Pancreas (tissue), 10 donors: ENCODE data around the gene KCNB1. TPM values are rescaled to one million over a fixed set of nuclear protein-coding genes. Genes with fewer than 3 reads are reported as not detected.
A peak's percentile ranks its signal among the peaks of the same experiment; 100 is the strongest.

ENCODE experiments used
- ATAC-seq, 4 donors: fragments of 200-7000 bp; cut with Tn5 transposase; one replicate each; pipeline versions ENCODE4 v1.8.0 to v1.9.1; 2020; ENCODE audit warnings: mild to moderate bottlenecking in 4 of 4, moderate library complexity in 4 of 4
- DNase-seq, 6 donors: peaks; one replicate each; pipeline ENCODE4 v3.0.0-alpha.2; 2020
- FAIRE-seq: peaks from 2 replicates; lab custom pipeline; 2012; peaks lifted over from hg19 to GRCh38; lab: Jason Lieb, UNC
- H3K27ac ChIP-seq, 4 donors: fragments of 200-600 bp; sonication (generic); 1 replicate in 3 of 4; 2 replicates in 1 of 4; pipeline versions ENCODE4 v1.5.0 to v1.8.0; 2020
- H3K27me3 ChIP-seq, 4 donors: fragments of 200-600 bp; one replicate each; pipeline ENCODE4 v1.8.0; 2021
- H3K36me3 ChIP-seq, 3 donors: fragments of 200-600 bp; sonication (generic) in 1 of 3; one replicate each; pipeline versions ENCODE4 v1.5.0 to v1.8.0; 2020 to 2021
- H3K4me1 ChIP-seq, 3 donors: fragments of 200-600 bp; one replicate each; pipeline ENCODE4 v1.8.0; 2021
- H3K4me3 ChIP-seq, 4 donors: fragments of 200-600 bp; sonication (generic) in 2 of 4; one replicate each; pipeline versions ENCODE4 v1.5.0 to v1.8.0; 2020 to 2021
- H3K9me3 ChIP-seq, 4 donors: fragments of 200-600 bp; one replicate each; pipeline ENCODE4 v1.8.0; 2021
- CTCF ChIP-seq, 4 donors: fragments of 200-600 bp; sonication (generic) in 3 of 4; IDR thresholded peaks; one replicate each; pipeline versions ENCODE4 v1.5.0 to v1.8.0; 2021; ENCODE audit warnings: antibody characterized with exemption in 4 of 4
- WGBS, 2 donors: extraction: QIAGEN DNeasy Blood & Tissue Kit; methylation state at CpG; one replicate each; pipeline ENCODE4 v1.1.7; 2013; 5-methylcytosine and 5-hydroxymethylcytosine counted together
- intact Hi-C, 3 donors: fragments of 100-400 bp; cut with DNase I; formaldehyde crosslinking; loops; one replicate each; pipeline versions ENCODE4 v1.11.1 to v1.14.2; 2022
- polyA plus RNA-seq, 2 donors: library from polyadenylated mRNA; stranded (reverse); fragments of 200-250 nt; gene quantifications; one replicate each; pipeline ENCODE4 v1.2.3, GENCODE V29; 2013
- total RNA-seq, 6 donors: library from RNA; stranded (reverse); fragmentation: NEBNext Ultra II Directional in 4 of 6; extraction: Animal tissue kit (Norgen Biotek cat#: 25700) in 4 of 6; gene quantifications; one replicate each; pipeline versions ENCODE4 v1.2.1 to v1.2.4, GENCODE V29; 2021 to 2023
- donor health status: healthy with polysubstance abuse.
- donor health status: DM: no; HTN: no; CAD: no; lungs with moderate emphysema.
- donor health status: DM: no; HTN: no; CAD: no.
- donor health status: control.
- donor health status: control.
- donor health status: Bipolar disorder and iron deficiency.
- donor health status: DM: yes; HTN: yes; CAD: no.
- donor health status: DM: no; HTN: no; CAD: no.
- donor health status: DM: no; HTN: no; CAD: no.
- donor health status: DM: yes; HTN: yes; CAD: no.

Gene KCNB1
- total and polyA plus RNA-seq, 8 donors: 0.28 to 2.5 (median 0.31) TPM

- no peak for FAIRE-seq
- no peaks in the 10 kb centered on the region for H3K27me3 ChIP-seq
- no peaks in the 10 kb centered on the region for H3K4me1 ChIP-seq
- no peaks in the 10 kb centered on the region for H3K36me3 ChIP-seq
- intact Hi-C loops: no loop called here
- H3K27ac ChIP-seq: no peak overlapping the region
- no peaks in the 10 kb centered on the region for H3K9me3 ChIP-seq
- DNase-seq: no peak
- no peak overlapping the region for H3K4me3 ChIP-seq
- 59 to 66% methylated on average over 6 of the region's 6 CpGs for WGBS, 2 donors
- no peak for ATAC-seq
- no peak for TF ChIP-seq CTCF (IDR thresholded peaks at IDR 0.05)
These were observed 122.1 kb downstream of the KCNB1 start for GRCh38 chr20:49360242-49360968.

DNA sequence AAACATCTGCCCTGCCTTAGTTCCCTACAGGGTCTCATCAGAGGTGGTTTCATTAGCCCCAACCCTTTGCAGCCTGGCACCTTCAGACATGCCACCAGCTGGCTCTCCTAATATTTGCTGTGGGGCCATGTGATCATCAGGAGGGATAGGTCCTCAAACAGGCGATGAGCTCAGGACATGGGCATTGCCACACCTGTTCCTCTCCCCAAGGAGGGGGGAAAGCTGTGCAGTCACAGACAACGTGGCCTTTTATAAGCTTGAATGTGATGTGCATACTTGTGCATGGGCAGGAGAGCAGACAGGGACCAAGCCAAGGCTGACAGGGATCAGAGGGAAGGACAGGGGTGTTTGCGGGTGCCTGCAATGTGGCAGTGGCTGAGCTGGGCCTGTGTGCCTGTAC lies 125.8 kb downstream of the KCNB1 start:
- intact Hi-C loops: no loop called here
- Histone ChIP-seq H3K27me3 (no peaks in the 10 kb centered on the region), H3K36me3 (no peaks in the 10 kb centered on the region), H3K27ac (no peak overlapping the region), H3K4me3 (no peak overlapping the region), H3K4me1 (no peaks in the 10 kb centered on the region), H3K9me3 (no peaks in the 10 kb centered on the region)
- DNase-seq (no peak), FAIRE-seq (no peak), ATAC-seq (peak in 3 of 4 donors; percentile 65 to 71 (median 67))
- TF ChIP-seq CTCF (IDR thresholded peaks at IDR 0.05): no peak
- WGBS, 2 donors: 39 to 45% methylated on average over 3 of the region's 3 CpGs

GRCh38 chr20:49354673-49355072 lies 127.8 kb downstream of the KCNB1 start:
- no peak for DNase-seq
- no peak for ATAC-seq
- Histone ChIP-seq H3K4me3 (no peak overlapping the region), H3K36me3 (no peaks in the 10 kb centered on the region), H3K9me3 (no peaks in the 10 kb centered on the region), H3K4me1 (no peaks in the 10 kb centered on the region), H3K27ac (no peak overlapping the region), H3K27me3 (no peaks in the 10 kb centered on the region)
- WGBS, 2 donors: 79 to 94% methylated on average over 4 of the region's 4 CpGs
- intact Hi-C loops: no loop called here
- no peak for FAIRE-seq
- no peak for TF ChIP-seq CTCF (IDR thresholded peaks at IDR 0.05)

DNA sequence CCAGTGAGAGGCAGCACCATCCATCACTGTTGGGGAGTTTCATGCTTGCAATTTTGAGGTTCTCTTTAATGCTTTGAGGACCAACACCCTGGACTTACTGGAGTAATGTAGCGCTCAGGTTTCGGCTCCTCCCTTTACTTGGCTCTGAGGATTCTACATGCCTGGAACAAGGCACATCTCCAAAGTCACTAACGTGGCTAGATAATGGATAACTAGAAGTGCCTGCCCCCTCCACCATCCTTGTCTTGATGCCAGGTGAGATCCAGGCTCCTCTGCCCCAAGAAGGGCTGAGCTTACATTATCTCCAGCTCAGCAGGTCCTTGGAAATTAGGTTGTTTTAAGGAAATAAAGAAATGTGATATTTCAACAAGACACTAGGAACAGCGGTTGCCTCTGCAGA lies 129.1 kb downstream of the KCNB1 start:
- H3K36me3 ChIP-seq: no peaks in the 10 kb centered on the region
- H3K4me1 ChIP-seq: no peaks in the 10 kb centered on the region
- ATAC-seq (peak in 2 of 4 donors; percentile 46 to 48), FAIRE-seq (no peak), DNase-seq (no peak)
- intact Hi-C loops: no loop called here
- 51 to 52% methylated on average over 4 of the region's 4 CpGs for WGBS, 2 donors
- no peak overlapping the region for H3K27ac ChIP-seq
- H3K27me3 ChIP-seq: no peaks in the 10 kb centered on the region
- H3K9me3 ChIP-seq: no peaks in the 10 kb centered on the region
- no peak for TF ChIP-seq CTCF (IDR thresholded peaks at IDR 0.05)
- H3K4me3 ChIP-seq: no peak overlapping the region

- WGBS, 2 donors: 69 to 77% methylated on average over 4 of the region's 4 CpGs
- Histone ChIP-seq H3K27me3 (no peaks in the 10 kb centered on the region), H3K36me3 (no peaks in the 10 kb centered on the region), H3K27ac (no peak overlapping the region), H3K4me3 (no peak overlapping the region), H3K9me3 (no peaks in the 10 kb centered on the region), H3K4me1 (no peaks in the 10 kb centered on the region)
- no peak for TF ChIP-seq CTCF (IDR thresholded peaks at IDR 0.05)
- ATAC-seq (no peak), FAIRE-seq (no peak), DNase-seq (no peak)
- intact Hi-C loops: no loop called here
These were observed 129.7 kb downstream of the KCNB1 start for GRCh38 chr20:49352751-49353150.
